ENCODE data around the gene ARTN. TPM values are rescaled to one million over a fixed set of nuclear protein-coding genes. Genes with fewer than 3 reads are reported as not detected.

The ARTN gene
- total RNA-seq, 1 experiment from 2014 or later, result 9.1 TPM

GRCh38 chr1:43984855-43985254 is 51.3 kb downstream of the ARTN start:
- no peak for DNase-seq (ENCODE audit: low read depth)

DNA sequence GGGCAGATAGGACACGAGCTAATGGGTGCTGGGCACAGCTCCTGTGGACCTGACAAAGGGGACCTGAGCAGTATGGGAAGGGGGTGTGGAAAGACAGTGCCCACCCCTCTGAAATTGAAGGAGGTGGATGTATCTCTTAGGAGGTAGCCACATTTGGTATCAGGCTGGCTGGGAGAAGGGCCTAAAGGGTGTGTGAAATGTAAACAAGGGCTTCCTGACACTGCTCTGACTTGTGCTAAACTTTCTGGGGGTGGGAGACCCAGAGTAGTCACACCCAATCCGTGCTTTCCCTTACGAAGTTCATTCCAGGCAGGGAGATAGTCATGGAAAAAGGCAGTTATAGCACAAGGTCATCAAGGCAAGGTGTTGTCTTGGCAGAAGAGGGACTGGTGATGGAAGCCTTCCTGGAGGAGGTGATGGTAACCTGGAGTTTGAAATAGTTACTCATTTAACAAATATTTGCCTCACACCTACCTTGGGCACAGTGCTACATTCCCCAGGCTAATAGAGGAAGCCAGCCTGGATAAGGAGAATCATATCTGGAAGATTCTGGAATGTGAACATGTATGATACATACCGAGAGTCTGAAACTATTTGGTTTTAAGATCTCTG is 52.5 kb downstream of the ARTN start:
- DNase-seq (ENCODE audit: low read depth), result no peak

- DNase-seq (ENCODE audit: low read depth), result no peak
Measured at GRCh38 chr1:43986712-43987111, 53.1 kb downstream of the ARTN start.

Other genes starting within 250 kb of the ARTN start
- 14.7 and 15.6 TPM in 2 replicates for gene ST3GAL3, start 226.3 kb upstream of the ARTN start, total RNA-seq (2014; rRNA removed; shearing (Covaris generic))
- 23.2 and 25.8 TPM in 2 replicates for gene IPO13, start 13.1 kb downstream of the ARTN start, total RNA-seq (2014; rRNA removed; shearing (Covaris generic))
- 25.5 and 27.6 TPM in 2 replicates for gene DPH2, start 36.2 kb downstream of the ARTN start, total RNA-seq (2014; rRNA removed; shearing (Covaris generic))
- 221 and 293 TPM in 2 replicates for gene ATP6V0B, start 41.2 kb downstream of the ARTN start, total RNA-seq (2014; rRNA removed; shearing (Covaris generic))
- 69.8 and 78.1 TPM in 2 replicates for gene B4GALT2, start 45.4 kb downstream of the ARTN start, total RNA-seq (2014; rRNA removed; shearing (Covaris generic))
- gene CCDC24, start 57.8 kb downstream of the ARTN start, total RNA-seq (2014; rRNA removed; shearing (Covaris generic)), result 5.5 and 5.9 TPM in 2 replicates
- 8.2 and 8.9 TPM in 2 replicates for gene SLC6A9, start 97.7 kb downstream of the ARTN start, total RNA-seq (2014; rRNA removed; shearing (Covaris generic))
- gene KLF17, start 185.0 kb downstream of the ARTN start, total RNA-seq (2014; rRNA removed; shearing (Covaris generic)), result 0.68 and 1.2 TPM in 2 replicates
- not detected in 2 replicates for gene KLF18, start 207.8 kb downstream of the ARTN start, total RNA-seq (2014; rRNA removed; shearing (Covaris generic))